ENCODE results near the gene GSTO2.

DNA sequence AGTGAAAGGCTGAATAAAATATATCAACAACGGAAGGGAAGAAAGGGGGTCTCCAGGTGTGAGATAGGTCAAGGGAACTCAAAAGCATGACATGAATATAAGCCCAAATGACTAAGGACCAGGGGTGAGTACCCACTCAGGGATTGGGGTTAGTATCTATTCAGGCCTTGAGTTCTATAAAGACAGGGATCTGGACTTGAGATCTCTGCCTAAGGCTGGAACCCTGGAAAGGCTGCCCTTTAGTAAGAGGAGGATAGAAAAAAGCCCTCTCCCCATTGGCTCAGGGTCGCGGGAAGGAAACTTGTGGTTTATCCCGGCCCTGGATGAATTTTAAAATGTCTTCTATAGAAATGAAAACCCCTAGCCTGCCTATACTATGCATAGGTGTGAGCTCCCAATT is 71.7 kb downstream of the GSTO2 start:
- TF ChIP-seq, protein P1, sequence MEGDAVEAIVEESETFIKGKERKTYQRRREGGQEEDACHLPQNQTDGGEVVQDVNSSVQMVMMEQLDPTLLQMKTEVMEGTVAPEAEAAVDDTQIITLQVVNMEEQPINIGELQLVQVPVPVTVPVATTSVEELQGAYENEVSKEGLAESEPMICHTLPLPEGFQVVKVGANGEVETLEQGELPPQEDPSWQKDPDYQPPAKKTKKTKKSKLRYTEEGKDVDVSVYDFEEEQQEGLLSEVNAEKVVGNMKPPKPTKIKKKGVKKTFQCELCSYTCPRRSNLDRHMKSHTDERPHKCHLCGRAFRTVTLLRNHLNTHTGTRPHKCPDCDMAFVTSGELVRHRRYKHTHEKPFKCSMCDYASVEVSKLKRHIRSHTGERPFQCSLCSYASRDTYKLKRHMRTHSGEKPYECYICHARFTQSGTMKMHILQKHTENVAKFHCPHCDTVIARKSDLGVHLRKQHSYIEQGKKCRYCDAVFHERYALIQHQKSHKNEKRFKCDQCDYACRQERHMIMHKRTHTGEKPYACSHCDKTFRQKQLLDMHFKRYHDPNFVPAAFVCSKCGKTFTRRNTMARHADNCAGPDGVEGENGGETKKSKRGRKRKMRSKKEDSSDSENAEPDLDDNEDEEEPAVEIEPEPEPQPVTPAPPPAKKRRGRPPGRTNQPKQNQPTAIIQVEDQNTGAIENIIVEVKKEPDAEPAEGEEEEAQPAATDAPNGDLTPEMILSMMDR (IDR thresholded peaks at IDR 0.05; ENCODE audit: insufficient read depth, low read depth, low read length): no peak
- TF ChIP-seq EZH2 (IDR thresholded peaks at IDR 0.05; ENCODE audit: insufficient read depth, low read length): no peak
